ENCODE data around the gene SP2. TPM values are rescaled to one million over a fixed set of nuclear protein-coding genes. Genes with fewer than 3 reads are reported as not detected.

SP2 gene
- polyA plus RNA-seq, 3 donors from 2014 or later = 2.0 to 13.7 (median 5.0) TPM

DNA sequence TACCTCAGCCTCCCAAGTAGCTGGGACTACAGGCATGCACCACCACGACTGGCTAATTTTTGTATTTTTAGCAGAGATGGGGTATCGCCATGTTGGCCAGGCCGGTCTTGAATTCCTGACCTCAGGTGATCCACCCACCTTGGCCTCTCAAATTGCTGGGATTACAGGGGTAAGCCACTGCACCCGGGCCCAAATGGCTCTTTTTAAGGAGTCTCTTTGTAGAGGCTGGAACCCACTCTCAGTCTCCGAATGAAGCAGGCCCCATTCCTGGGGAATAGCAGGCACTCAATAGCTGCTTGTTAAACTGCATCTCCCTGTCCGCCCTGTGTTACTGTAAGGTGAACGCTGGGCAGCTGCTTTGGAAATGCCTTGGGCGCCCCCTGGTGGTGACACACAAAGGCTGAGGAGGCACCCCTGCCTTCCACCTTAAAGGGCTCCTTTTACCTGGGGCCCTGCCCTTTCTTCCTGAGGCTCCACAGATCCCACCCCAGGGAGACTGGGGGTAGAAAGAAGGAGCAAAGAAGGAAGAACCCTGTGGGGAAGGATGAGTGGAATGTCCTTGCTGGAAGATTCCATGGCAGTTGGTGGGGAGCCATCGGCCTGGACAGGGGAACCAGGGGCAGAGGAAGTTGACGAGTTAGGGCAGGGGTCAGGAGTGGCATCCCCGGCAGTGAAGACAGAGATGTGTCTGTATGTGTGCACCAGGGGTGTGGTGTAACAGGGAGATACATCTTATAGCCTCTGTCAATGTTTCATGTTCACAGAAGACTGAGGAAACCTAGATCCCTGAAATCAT, 6.1 kb upstream of the SP2 start:
- DNase-seq = peak; percentile 81 to 85 (median 83)
- peaks cover 0 to 4% (median 0%) of the 10 kb centered on the region in 3 donors for H3K36me3 Mint-ChIP-seq
- peaks cover 0 to 2% (median 2%) of the 10 kb centered on the region in 3 donors for H3K27me3 Mint-ChIP-seq (ENCODE audit: low read depth in 3 of 3)
- peak overlapping the region in 2 of 6 donors; percentile 60 to 65 for H3K27ac Mint-ChIP-seq
- H3K4me1 Mint-ChIP-seq = peaks cover 10 to 14% of the 10 kb centered on the region in 2 donors
- H3K9me3 Mint-ChIP-seq = no peaks in the 10 kb centered on the region
- H3K4me3 Mint-ChIP-seq = no peak overlapping the region

DNA sequence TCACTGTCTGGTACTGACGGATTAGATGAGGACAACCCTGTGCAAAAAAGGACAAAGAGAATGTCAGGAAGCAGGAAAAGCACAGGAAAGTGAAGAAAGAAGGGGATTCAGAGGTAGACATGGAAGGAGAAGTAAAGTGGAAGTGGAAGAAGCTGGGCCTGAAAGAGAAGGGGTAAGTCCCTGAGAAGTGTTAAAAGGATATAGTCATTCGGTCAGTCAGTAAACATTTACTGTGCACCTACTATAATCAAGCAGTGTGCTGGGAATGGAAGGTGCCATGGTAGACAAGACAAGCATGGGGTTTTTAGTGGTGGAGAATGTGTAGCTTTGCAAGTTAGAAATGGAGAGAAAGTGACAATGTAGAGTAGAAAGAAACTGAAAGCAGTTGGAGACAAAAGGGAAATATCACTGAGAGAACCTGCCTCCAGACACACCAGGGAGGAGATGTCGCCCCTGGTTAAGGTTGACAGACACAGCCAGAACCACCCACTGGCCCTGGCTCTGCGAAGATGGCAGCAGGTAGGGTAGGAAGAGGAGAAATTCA, 4.4 kb upstream of the SP2 start:
- Mint-ChIP-seq H3K27me3 (ENCODE audit: low read depth in 3 of 3) (peaks cover 4 to 7% (median 5%) of the 10 kb centered on the region in 3 donors), H3K36me3 (peaks cover 0 to 4% (median 0%) of the 10 kb centered on the region in 3 donors), H3K9me3 (no peaks in the 10 kb centered on the region), H3K4me3 (no peak overlapping the region), H3K4me1 (peaks cover 23 to 24% of the 10 kb centered on the region in 2 donors), H3K27ac (peak overlapping the region in 4 of 6 donors; percentile 12 to 69 (median 25))
- no peak for DNase-seq

DNA sequence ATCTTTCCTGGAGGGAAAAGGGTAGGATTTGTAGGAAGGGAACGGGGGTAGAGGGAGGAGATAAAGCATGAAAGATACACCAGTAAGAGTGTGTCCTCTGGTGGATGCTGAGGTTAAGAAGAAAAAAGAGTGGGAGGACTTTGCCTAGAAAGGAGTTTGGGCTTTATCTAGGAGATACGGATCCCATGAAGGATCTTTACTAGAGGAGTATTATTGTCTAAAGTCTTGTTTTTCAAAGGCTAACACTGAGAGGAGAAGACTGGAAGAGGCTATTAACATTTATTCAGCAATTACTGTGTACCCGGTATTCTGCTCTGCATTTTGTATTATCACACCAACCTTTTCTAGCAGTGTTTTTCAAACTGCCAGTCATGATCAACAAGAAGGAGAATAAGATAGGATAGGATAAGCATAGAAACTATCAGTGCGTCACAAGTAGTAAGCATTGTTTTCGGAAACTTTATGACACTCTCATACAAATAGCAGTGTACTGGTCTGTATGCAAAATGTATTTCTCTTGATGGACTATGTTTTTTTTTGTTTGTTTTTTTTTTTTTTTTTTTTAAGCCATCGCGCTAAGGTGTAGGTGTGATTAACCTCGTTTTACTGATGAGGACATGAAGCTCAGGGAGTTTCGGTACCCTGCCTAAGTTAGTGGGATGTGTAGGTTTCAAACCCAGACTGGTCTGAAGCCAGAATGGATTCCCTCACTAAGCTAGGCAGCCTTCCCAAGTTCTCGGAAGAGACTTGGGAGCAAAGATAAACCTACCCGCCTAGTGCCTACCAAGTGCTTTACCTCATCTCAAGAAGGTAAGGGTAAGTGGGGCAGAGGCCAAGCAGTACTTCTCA, 1.3 kb upstream of the SP2 start:
- no peak for DNase-seq
- peak overlapping the region; percentile 96 to 100 (median 99) for H3K27ac Mint-ChIP-seq
- peak overlapping the region; percentile 96 to 99 (median 98) for H3K4me3 Mint-ChIP-seq
- peaks cover 38 to 55% of the 10 kb centered on the region in 2 donors for H3K4me1 Mint-ChIP-seq
- H3K27me3 Mint-ChIP-seq (ENCODE audit: low read depth in 3 of 3) = peaks cover 4 to 13% (median 5%) of the 10 kb centered on the region in 3 donors
- H3K9me3 Mint-ChIP-seq = no peaks in the 10 kb centered on the region
- peaks cover 0 to 10% (median 0%) of the 10 kb centered on the region in 3 donors for H3K36me3 Mint-ChIP-seq

DNA sequence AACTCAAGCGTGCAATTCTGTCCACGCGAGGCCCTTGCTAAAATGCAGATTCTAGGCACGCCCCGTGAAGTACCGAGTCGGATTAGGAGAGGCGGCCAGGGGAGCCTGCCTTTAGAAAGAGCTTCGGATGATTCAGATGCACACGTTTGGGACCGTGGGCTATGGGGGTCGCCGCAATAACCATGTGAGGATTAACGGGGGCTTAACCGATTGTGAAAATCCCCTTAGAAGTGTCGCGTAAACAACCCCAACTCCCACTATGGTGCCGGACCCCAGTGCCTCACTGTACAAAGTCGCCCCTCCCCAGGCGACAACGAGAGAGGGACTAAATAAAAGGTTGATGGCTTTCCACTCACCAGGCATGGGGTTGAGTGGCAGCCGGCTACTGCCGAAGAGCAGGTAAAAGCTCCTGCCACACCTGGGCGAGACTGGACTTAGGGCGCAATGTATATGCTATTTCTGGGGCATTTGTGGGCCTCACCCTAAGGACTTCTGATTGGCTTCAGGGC, 635 bp upstream of the SP2 start:
- DNase-seq = no peak
- H3K27ac Mint-ChIP-seq = peak overlapping the region; percentile 96 to 100 (median 99)
- peaks cover 36 to 60% of the 10 kb centered on the region in 2 donors for H3K4me1 Mint-ChIP-seq
- H3K9me3 Mint-ChIP-seq = no peaks in the 10 kb centered on the region
- H3K27me3 Mint-ChIP-seq (ENCODE audit: low read depth in 3 of 3) = peaks cover 4 to 13% (median 5%) of the 10 kb centered on the region in 3 donors
- peaks cover 0 to 10% (median 0%) of the 10 kb centered on the region in 3 donors for H3K36me3 Mint-ChIP-seq
- H3K4me3 Mint-ChIP-seq = peak overlapping the region; percentile 96 to 99 (median 98)

GRCh38 chr17:47896672-47897490, 845 bp downstream of the SP2 start:
- H3K4me3 Mint-ChIP-seq = peak overlapping the region; percentile 88 to 99 (median 95)
- peaks cover 40 to 64% of the 10 kb centered on the region in 2 donors for H3K4me1 Mint-ChIP-seq
- no peaks in the 10 kb centered on the region for H3K9me3 Mint-ChIP-seq

GRCh38 chr17:47897561-47897960, 1.5 kb downstream of the SP2 start:
- peak overlapping the region; percentile 43 to 96 (median 95) for H3K27ac Mint-ChIP-seq
- H3K4me3 Mint-ChIP-seq = peak overlapping the region; percentile 88 to 99 (median 95)
- H3K36me3 Mint-ChIP-seq = peaks cover 0 to 6% (median 5%) of the 10 kb centered on the region in 3 donors
- H3K4me1 Mint-ChIP-seq = peaks cover 47 to 71% of the 10 kb centered on the region in 2 donors
- no peak for DNase-seq
- peaks cover 4 to 13% (median 4%) of the 10 kb centered on the region in 3 donors for H3K27me3 Mint-ChIP-seq (ENCODE audit: low read depth in 3 of 3)
- no peaks in the 10 kb centered on the region for H3K9me3 Mint-ChIP-seq

More at GRCh38 chr17:47896672-47897490, 845 bp downstream of the SP2 start:
- Mint-ChIP-seq H3K27ac (peak overlapping the region; percentile 94 to 96 (median 96)), H3K36me3 (peaks cover 0 to 6% (median 0%) of the 10 kb centered on the region in 3 donors), H3K27me3 (ENCODE audit: low read depth in 3 of 3) (peaks cover 4 to 13% (median 4%) of the 10 kb centered on the region in 3 donors)
- peak in 1 of 3 donors; percentile 4 for DNase-seq

DNA sequence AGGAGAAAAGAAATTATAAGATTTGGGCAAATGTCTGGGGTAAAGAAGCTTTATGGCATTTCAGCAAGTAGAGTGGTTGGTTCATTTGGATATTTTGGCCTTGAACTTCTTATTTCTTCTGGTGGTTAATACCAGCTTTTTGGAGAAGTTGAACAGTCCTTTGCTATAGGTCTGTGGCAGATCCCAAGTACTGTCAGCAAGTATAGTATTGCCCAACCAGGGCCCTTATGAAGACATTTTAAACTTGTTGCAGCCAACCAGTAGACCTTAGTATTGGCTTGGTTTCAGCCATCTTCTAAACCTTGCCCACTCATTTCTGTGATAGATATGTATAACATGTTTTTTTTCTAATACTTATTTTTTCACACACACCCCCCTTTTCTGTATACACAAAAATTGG, 2.2 kb downstream of the SP2 start:
- Mint-ChIP-seq H3K9me3 (no peaks in the 10 kb centered on the region), H3K27me3 (ENCODE audit: low read depth in 3 of 3) (peaks cover 4 to 13% (median 4%) of the 10 kb centered on the region in 3 donors), H3K27ac (no peak overlapping the region), H3K4me1 (peaks cover 49 to 72% of the 10 kb centered on the region in 2 donors), H3K4me3 (peak overlapping the region in 3 of 5 donors; percentile 18 to 92 (median 88)), H3K36me3 (peaks cover 0 to 6% (median 5%) of the 10 kb centered on the region in 3 donors)
- no peak for DNase-seq

- Mint-ChIP-seq H3K36me3 (peaks cover 0 to 10% (median 6%) of the 10 kb centered on the region in 3 donors), H3K4me3 (no peak overlapping the region), H3K27me3 (ENCODE audit: low read depth in 3 of 3) (peaks cover 4 to 13% (median 4%) of the 10 kb centered on the region in 3 donors), H3K9me3 (no peaks in the 10 kb centered on the region), H3K4me1 (peaks cover 44 to 71% of the 10 kb centered on the region in 2 donors), H3K27ac (no peak overlapping the region)
- no peak for DNase-seq
Measured at GRCh38 chr17:47899643-47900042, 3.6 kb downstream of the SP2 start.

- DNase-seq = no peak
- peaks cover 39 to 65% of the 10 kb centered on the region in 2 donors for H3K4me1 Mint-ChIP-seq
- H3K4me3 Mint-ChIP-seq = no peak overlapping the region
- H3K27ac Mint-ChIP-seq = no peak overlapping the region
- peaks cover 0 to 6% (median 2%) of the 10 kb centered on the region in 3 donors for H3K27me3 Mint-ChIP-seq (ENCODE audit: low read depth in 3 of 3)
- H3K9me3 Mint-ChIP-seq = no peaks in the 10 kb centered on the region
- H3K36me3 Mint-ChIP-seq = peaks cover 0 to 10% (median 6%) of the 10 kb centered on the region in 3 donors
Measured at GRCh38 chr17:47901423-47901822, 5.4 kb downstream of the SP2 start.

- Mint-ChIP-seq H3K27me3 (ENCODE audit: low read depth in 3 of 3) (peaks cover 0 to 4% (median 2%) of the 10 kb centered on the region in 3 donors), H3K27ac (peak overlapping the region in 3 of 6 donors; percentile 4 to 22 (median 16)), H3K4me1 (peaks cover 38 to 66% of the 10 kb centered on the region in 2 donors), H3K36me3 (peaks cover 0 to 10% (median 6%) of the 10 kb centered on the region in 3 donors), H3K4me3 (no peak overlapping the region), H3K9me3 (no peaks in the 10 kb centered on the region)
- DNase-seq = no peak
Measured at GRCh38 chr17:47902039-47902744, 6.2 kb downstream of the SP2 start.

GRCh38 chr17:47905221-47905733, 9.2 kb downstream of the SP2 start:
- H3K36me3 Mint-ChIP-seq = peaks cover 0 to 13% (median 0%) of the 10 kb centered on the region in 3 donors
- H3K27ac Mint-ChIP-seq = no peak overlapping the region
- H3K27me3 Mint-ChIP-seq (ENCODE audit: low read depth in 3 of 3) = peaks cover 0 to 2% (median 0%) of the 10 kb centered on the region in 3 donors
- H3K4me1 Mint-ChIP-seq = peaks cover 41 to 64% of the 10 kb centered on the region in 2 donors
- DNase-seq = no peak
- H3K4me3 Mint-ChIP-seq = no peak overlapping the region
- no peaks in the 10 kb centered on the region for H3K9me3 Mint-ChIP-seq

DNA sequence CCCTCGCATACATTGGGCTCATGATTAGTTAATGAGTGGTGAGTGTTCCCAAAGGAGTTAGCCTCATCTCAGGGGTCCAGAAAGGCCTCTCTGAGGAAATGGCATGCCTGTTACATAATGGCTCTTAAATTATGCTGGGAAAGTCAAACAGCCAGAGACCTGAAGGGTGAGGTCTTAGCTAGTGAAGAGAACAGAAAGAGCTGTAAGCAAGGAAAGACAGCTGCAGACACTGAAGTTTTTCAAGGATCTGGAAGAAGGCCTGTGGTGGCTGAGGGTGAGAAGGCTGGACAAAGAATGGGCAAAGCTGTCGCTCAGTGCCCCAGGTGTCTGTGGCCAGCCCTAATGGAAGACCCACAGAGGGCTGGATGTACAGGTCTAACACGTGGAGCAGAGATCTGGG, 10.4 kb downstream of the SP2 start:
- H3K27me3 Mint-ChIP-seq (ENCODE audit: low read depth in 3 of 3) = peaks cover 0 to 2% (median 0%) of the 10 kb centered on the region in 3 donors
- H3K4me1 Mint-ChIP-seq = peaks cover 41 to 68% of the 10 kb centered on the region in 2 donors

More for the DNA sequence above, 10.4 kb downstream of the SP2 start:
- peak overlapping the region in 3 of 6 donors; percentile 13 to 78 (median 36) for H3K27ac Mint-ChIP-seq
- no peaks in the 10 kb centered on the region for H3K9me3 Mint-ChIP-seq
- no peak overlapping the region for H3K4me3 Mint-ChIP-seq
- H3K36me3 Mint-ChIP-seq = peaks cover 0 to 13% (median 0%) of the 10 kb centered on the region in 3 donors
- DNase-seq = no peak

All from immature natural killer cell (primary cell).